GM12891 (cell line): ENCODE measurements around the gene ALDH1A1.

Experiments
- PAX5 ChIP-seq: IDR thresholded peaks from 2 replicates; pipeline ENCODE4 v1.6.1; 2011; ENCODE audit warnings: low read length, moderate library complexity, mild to moderate bottlenecking; ENCODE audit not compliant: insufficient read depth, severe bottlenecking
- POLR2A ChIP-seq: IDR thresholded peaks from 2 replicates; pipeline ENCODE4 v1.6.1; 2011; ENCODE audit warnings: low read depth, low read length, control low read depth
- POLR2AphosphoS5 ChIP-seq: IDR thresholded peaks from 2 replicates; pipeline ENCODE4 v1.6.1; 2011; ENCODE audit warnings: low read depth, low read length, control low read depth
- POU2F2 ChIP-seq: IDR thresholded peaks from 2 replicates; pipeline ENCODE4 v1.6.1; 2011; ENCODE audit warnings: low read depth, mild to moderate bottlenecking, control low read depth, low read length, moderate library complexity
- SPI1 ChIP-seq: IDR thresholded peaks from 2 replicates; pipeline ENCODE4 v1.6.1; 2011; ENCODE audit warnings: low read depth, low read length, control low read depth
- TAF1 ChIP-seq: IDR thresholded peaks from 2 replicates; pipeline ENCODE4 v1.6.1; 2011; ENCODE audit warnings: low read depth, low read length, control low read depth

GRCh38 chr9:72896439-72896838, 56.4 kb downstream of the ALDH1A1 start:
- TF ChIP-seq POLR2A (no peak), SPI1 (no peak), TAF1 (no peak), POLR2AphosphoS5 (no peak), PAX5 (no peak), POU2F2 (no peak)
